HG03469 (cell line): ENCODE data around the gene PADI2.

Experiments used
- ATAC-seq: cut with Tn5 transposase; IDR thresholded peaks from one replicate; pipeline ENCODE4 v1.9.1; 2021; ENCODE audit warnings: mild to moderate bottlenecking, moderate library complexity, moderate number of reproducible peaks; ENCODE audit not compliant: unreplicated experiment

PADI2 gene

DNA sequence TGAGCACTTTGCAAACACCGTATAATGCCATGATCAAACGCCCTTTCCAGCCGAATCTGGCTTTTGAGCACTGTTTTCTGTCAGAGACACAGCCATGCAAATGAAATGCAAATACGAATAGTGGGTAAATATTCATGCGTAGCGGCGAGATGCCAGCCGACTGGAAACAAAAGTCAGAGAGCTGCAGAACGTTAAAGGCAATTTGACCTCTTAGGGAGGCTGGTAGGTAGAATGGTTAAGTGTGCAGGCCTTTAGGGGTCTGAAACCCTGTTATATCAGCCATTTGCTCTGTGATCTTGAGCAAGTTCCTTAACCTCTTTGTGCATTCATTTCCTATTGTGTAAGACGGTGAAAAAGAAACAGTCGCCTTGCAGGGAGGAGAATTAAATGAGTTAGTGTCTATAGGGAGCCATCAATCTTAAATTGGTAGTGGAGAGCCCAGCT lies 58.9 kb downstream of the PADI2 start:
- no peak for ATAC-seq

DNA sequence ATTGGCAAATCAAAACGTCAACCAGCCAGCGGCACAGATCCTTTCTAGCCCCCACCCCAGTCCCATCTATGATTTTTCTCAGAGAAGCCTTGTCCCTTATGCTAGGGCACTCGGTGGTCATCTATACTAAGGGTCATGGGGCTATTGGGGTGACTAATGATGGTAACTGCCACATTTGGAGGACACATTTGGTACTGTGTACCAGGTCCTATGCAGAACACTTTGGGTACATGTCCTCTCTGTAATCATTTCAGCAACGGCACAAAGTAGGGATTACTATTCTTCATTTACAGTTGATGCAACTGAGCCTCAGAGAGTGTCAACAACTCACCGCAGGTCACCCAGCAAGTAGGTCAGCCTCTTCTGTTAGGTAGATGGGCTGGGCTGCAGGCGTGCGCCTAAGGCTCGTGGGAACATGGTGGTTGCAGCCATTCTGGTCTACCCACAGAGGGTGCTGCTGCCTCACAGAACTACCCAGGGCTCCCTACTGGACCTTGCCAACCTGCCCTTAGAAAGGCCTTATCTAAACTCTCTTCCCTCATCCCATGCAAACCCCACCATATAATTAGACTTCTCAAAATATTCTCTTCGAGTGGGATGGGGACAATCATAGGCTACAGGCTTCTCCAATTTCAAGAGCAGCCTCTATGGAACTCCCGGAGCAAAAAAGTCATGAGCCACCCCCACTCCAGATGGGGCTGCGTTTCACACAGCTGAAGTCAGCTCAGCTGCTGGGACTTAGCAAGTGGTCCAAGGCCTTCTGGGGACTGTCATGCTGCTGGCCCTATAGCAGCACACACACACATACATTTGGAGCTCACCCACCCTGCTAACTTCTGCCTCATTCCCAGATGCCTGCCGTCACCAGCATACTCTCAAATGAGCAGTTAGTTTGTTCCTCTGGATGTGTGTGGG lies 59.6 kb downstream of the PADI2 start:
- no peak for ATAC-seq

GRCh38 chr1:17056551-17056950 lies 62.7 kb downstream of the PADI2 start:
- no peak for ATAC-seq

DNA sequence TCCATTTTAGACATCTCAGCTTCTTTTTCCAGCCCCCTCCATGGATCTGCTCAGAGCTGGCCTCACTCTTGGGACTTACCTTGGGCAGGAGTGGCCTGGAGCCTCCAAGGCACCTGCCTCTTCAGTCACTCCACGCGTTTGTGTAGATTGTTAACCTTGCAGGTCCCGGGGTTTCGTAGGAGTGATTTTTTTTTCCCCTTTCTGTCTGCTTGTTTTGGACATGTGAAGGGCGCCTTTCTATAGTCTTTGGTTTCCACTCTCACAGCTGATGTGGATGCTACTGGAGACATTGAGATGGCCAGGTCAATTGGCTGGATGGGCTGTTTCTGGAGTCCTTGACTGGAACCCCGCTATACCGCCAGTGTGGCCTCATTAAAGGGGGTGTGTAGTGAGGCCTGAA lies 63.5 kb downstream of the PADI2 start:
- ATAC-seq: no peak

DNA sequence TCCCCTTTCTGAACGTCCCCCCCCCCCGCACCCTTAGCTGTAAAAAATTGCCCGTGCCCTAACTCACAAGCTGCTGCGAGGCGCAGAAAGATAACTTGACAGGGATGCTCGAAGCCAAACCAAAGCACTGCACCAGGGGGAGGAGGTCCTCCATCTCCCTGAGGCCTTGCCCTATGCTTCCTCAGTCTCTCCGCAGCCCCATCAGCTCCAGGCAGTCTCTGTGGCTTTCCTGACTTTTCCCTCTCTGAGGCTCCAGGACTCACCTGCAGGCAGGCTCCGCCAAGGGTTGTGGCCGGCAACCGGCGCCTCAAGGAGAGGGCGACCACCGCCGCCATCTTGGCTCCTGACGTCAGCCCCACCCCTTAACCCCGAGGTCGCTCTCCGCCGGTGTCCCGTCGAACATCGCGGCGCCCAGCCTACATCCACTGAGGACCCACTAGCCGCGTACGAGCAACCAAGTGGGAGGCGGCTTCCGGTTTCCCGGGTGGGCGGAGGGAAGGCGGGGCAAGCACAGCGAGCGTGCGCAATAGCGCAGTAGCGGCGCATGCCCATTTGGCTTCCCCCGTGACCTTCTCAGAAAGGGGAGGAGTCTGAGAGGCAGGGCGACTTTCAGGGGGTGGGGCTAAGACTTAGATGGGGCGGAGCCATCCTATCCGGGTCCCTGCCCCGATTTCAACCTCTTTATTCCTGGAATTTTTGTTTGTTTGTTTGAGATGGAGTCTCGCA lies 65.4 kb downstream of the PADI2 start, which contains the start of gene SDHB:
Gene SDHB (minus strand): TSS at position 348 of the 726 bp plus-strand sequence. CDS start 13 bp downstream, at position 335.
- ATAC-seq: peak; percentile 81

GRCh38 chr1:17053086-17053684 lies 66.1 kb downstream of the PADI2 start:
- no peak for ATAC-seq

- ATAC-seq: no peak
Measured at GRCh38 chr1:17052641-17053040, 66.6 kb downstream of the PADI2 start.

- ATAC-seq: no peak
Measured at GRCh38 chr1:17052038-17052437, 67.2 kb downstream of the PADI2 start.

DNA sequence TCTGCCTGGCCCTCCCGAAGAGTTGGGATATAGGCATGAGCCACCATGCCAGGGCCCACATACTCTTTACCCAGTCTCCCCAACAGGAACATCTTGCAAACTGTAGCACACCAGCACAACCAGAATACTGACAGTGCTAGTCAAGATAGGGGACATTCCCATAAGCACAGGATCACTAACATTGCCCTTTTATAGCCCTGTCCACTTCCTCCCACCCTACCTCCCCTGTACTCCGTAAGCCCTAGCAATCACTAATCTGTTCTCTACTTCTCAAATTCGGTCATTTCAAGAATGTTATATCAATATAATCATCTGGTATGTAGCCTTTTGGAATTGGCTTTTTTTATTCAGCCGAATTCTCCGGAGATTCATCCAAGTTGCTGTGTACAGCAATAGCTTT lies 71.3 kb downstream of the PADI2 start:
- ATAC-seq: no peak

DNA sequence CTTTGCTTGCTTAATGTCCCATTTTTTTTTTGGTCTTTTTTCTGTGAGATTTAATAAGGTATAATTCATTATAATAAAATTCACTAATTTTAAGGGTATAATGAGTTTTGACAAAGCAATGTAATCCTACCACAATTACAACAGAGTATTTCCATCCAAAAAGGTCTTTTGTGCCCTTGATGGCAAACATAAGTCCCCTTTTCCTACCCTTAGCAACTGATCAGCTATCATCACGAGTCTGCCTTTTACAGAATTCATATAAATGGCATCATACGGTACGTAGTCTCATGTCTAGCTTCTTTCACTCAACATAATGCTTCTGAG lies 73.0 kb downstream of the PADI2 start:
- ATAC-seq: no peak

DNA sequence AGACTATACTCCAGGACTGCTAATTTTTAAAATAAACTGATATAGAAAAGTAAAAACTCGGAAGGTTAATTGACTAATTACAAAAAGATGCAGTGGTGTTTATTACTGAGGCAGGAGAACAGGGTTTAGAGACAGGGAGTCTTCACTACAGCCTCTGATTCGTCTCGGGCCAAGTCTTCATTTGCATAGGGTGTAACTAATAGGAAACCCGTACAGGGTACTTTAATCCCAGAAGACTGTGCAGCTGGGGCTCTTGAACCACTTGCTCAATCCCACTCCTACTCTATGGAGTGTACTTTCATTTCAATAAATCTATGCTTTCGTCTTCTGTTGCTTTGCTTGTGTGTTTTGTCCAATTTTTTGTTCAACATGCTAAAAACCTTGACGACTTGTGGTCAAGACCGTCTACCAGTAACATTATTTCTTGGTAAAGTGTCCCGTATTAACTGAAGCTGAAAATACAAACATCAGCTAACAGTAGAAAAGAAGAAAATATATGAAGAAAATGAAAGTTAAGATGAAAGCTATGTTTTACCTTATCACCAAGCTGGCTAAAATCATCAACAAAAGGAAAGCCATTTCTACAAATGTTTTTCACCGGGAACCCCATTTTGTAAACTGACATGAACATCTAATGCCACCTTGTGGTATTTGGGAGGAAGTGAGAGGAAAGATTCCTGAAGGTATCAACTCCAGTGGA lies 73.5 kb downstream of the PADI2 start:
- no peak for ATAC-seq

- no peak for ATAC-seq
Measured at GRCh38 chr1:17045150-17045549, 74.1 kb downstream of the PADI2 start.

- ATAC-seq: no peak
Measured at GRCh38 chr1:17043676-17044075, 75.6 kb downstream of the PADI2 start.

- ATAC-seq: no peak
Measured at GRCh38 chr1:17040135-17040534, 79.1 kb downstream of the PADI2 start.

DNA sequence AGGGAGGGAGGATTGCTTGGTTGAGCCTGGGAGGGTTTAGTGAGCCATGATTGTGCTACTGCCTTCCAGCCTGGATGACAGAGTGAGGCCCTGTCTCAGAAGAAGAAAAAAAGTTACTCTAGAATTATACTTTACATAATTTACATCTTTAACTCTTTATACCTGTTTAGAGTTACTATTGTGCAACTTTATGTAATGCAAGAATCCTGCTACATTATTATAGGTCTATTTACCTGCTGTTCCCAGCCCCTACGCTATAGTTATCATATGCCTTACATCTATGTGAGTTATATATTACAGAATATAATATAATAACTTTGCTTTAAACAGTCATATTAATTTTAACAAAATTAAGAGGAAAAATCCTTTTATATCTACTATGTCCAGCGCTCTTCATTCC lies 79.7 kb downstream of the PADI2 start:
- no peak for ATAC-seq

DNA sequence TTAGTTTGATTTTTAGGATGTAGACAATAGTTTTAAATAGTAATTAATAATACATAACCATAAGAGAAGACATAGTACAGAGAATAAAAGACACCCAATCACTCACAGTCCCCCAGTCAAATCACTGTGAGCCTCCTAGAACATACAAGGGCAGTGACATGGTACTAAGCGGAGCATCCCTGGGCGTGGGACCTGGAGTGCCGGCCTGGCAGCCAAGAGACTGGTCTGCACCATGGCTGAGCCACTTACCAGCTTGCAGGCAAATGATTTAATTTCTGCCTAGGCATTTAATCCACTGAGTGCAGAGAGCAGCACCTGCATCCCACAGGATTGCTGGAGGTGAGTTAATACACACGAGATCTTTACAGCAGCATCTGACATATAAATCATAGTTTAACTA lies 85.8 kb downstream of the PADI2 start:
- ATAC-seq: no peak

GRCh38 chr1:17032741-17033140 lies 86.5 kb downstream of the PADI2 start:
- ATAC-seq: no peak

DNA sequence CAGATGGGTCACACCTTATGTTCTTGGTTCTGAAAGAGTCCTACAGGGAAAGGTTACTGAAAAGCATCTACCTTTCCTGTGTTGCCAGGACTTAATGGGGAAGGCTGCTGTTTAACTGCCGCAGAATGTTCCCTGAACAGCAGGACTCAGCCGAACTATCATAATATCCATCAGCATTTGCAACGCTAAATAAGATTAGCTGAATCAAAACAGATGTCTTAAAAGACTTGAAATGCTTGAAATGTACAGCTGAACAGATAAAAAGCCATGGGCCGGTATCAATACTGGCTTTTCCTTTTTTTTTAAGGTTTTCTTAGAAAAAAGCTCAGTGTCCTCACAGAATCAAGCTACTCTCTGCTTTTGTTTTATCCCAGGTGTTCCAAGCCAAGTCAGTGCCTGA lies 87.8 kb downstream of the PADI2 start:
- ATAC-seq: no peak

- no peak for ATAC-seq
Measured at GRCh38 chr1:17030206-17030605, 89.0 kb downstream of the PADI2 start.

DNA sequence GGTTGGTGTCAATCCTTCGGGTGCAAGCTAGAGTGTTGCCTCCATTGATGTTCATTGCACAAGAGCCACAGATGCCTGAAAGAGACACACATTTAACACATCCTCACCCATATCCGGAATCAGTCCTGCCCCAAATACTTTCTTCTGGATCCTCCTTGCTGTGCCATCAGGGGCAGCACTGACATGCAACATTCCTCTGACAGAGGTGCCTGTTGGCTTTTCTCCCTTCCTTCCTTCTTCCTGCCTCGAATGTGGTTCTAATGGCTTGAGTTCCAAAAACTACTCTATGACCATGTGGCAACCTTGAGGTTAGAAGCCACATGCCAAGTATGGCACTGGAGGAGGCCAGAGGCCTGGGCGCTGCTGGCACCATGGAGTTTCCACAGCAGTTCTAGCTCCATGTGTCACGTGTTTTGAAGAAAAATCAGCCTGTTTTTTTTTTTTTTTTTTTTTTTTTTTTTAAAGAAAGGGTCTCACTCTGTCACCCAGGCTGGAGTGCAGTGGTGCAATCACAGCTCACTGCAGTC lies 90.5 kb downstream of the PADI2 start:
- no peak for ATAC-seq

- no peak for ATAC-seq
Measured at GRCh38 chr1:17027900-17028299, 91.4 kb downstream of the PADI2 start.
